HepG2 (cell line): ENCODE data around the gene RABEP1. TPM values are rescaled to one million over a fixed set of nuclear protein-coding genes. Genes with fewer than 3 reads are reported as not detected.

ENCODE experiments used
- ATAC-seq: fragments of 200-7000 bp; cut with Tn5 transposase; 3 replicates; pipeline ENCODE4 v1.9.1; 2020; ENCODE audit warnings: mild to moderate bottlenecking, moderate library complexity
- BruUV-seq: library from RNA; stranded (reverse); fragments of 400-500 nt; replicated peaks from 2 replicates; lab custom pipeline; 2021; lab: Mats Ljungman, UMichigan
- CTCF ChIA-PET: fragments of 300-600 bp; formaldehyde crosslinking; extraction: SDS; loops from one replicate; lab custom pipeline; 2021; ENCODE audit warnings: low total read pairs, inconsistent platforms, low intra/inter-chr PET ratio; lab: Yijun Ruan, JAX
- POLR2A ChIA-PET: fragments of 350-600 bp; sonication (Branson Sonifier 250); formaldehyde crosslinking; loops from one replicate; lab custom pipeline; 2020; ENCODE audit warnings: antibody characterized with exemption, inconsistent platforms; lab: Yijun Ruan, JAX
- DNase-seq: peaks from one replicate; pipeline ENCODE4 v3.0.0-alpha.2; 2015; ENCODE audit warnings: low spot score
- FAIRE-seq: peaks from 3 replicates; lab custom pipeline; 2011; peaks lifted over from hg19 to GRCh38; lab: Jason Lieb, UNC
- H2AFZ ChIP-seq: one replicate; pipeline ENCODE4 v1.6.1; 2011; ENCODE audit warnings: low read length, inconsistent platforms
- H3K27ac ChIP-seq: fragments of 300-600 bp; 3 replicates; pipeline ENCODE4 v1.8.0; 2011; ENCODE audit warnings: mixed run types, mild to moderate bottlenecking, mixed read lengths, low read length, inconsistent platforms; ENCODE audit not compliant: insufficient read depth; ENCODE audit errors: extremely low read length
- H3K27me3 ChIP-seq, 2 experiments: fragments of 200-600 bp in 1 of 2; 2 replicates in 1 of 2; 3 replicates in 1 of 2; pipeline versions ENCODE4 v1.6.0 to v1.8.0; 2011; ENCODE audit warnings: low read length in 2 of 2, mild to moderate bottlenecking in 2 of 2, moderate library complexity in 2 of 2, inconsistent platforms in 1 of 2; ENCODE audit not compliant: insufficient read depth in 2 of 2, control insufficient read depth in 1 of 2
- H3K36me3 ChIP-seq, 2 experiments: fragments of 200-600 bp in 1 of 2; replicated peaks in 1 of 2; 2 replicates in 1 of 2; 3 replicates in 1 of 2; pipeline versions ENCODE4 v1.5.1 to v1.8.0; 2011; ENCODE audit warnings: low read length in 2 of 2, inconsistent platforms in 1 of 2; ENCODE audit not compliant: insufficient read depth in 2 of 2, control insufficient read depth in 1 of 2
- H3K4me1 ChIP-seq: 2 replicates; pipeline ENCODE4 v1.5.1; 2012; ENCODE audit warnings: low read length, inconsistent platforms; ENCODE audit not compliant: insufficient read depth
- H3K4me2 ChIP-seq: 2 replicates; pipeline ENCODE4 v1.6.0; 2011; ENCODE audit warnings: low read depth, low read length, inconsistent platforms
- H3K4me3 ChIP-seq, 3 experiments: fragments of 200-600 bp in 1 of 3; sonication (generic), shearing (Covaris generic) in 1 of 3; replicated peaks in 1 of 3; 2 replicates each; pipeline ENCODE4 v1.5.1; 2011 to 2016; ENCODE audit warnings: low read length in 3 of 3, inconsistent platforms in 2 of 3, low read depth in 2 of 3, mild to moderate bottlenecking in 2 of 3, control low read depth in 1 of 3, mixed read lengths in 1 of 3; ENCODE audit not compliant: insufficient read depth in 1 of 3
- H3K79me2 ChIP-seq: one replicate; pipeline ENCODE4 v1.6.1; 2011; ENCODE audit warnings: low read length, inconsistent platforms; ENCODE audit not compliant: insufficient read depth
- H3K9ac ChIP-seq: 2 replicates; pipeline ENCODE4 v1.6.0; 2011; ENCODE audit warnings: mild to moderate bottlenecking, low read depth, low read length, inconsistent platforms; ENCODE audit not compliant: insufficient read depth
- H3K9me3 ChIP-seq: 2 replicates; pipeline ENCODE4 v1.5.1; 2012; ENCODE audit warnings: mild to moderate bottlenecking, low read length
- H4K20me1 ChIP-seq: 2 replicates; pipeline ENCODE4 v1.6.0; 2011; ENCODE audit warnings: inconsistent platforms, mild to moderate bottlenecking, low read length, moderate library complexity; ENCODE audit not compliant: insufficient read depth
- CCAR2 ChIP-seq: fragments of 200-400 bp; formaldehyde crosslinking; optimal IDR thresholded peaks from 2 replicates; pipeline ENCODE3; 2018; ENCODE audit warnings: low read depth, mild to moderate bottlenecking, low read length, moderate library complexity
- DMTF1 ChIP-seq: sonication (generic); formaldehyde crosslinking; IDR thresholded peaks from 2 replicates; pipeline ENCODE4 v1.4.0; 2020; ENCODE audit warnings: mild to moderate bottlenecking, missing genetic modification reagents
- HNF4A ChIP-seq: sonication (generic); formaldehyde crosslinking; IDR thresholded peaks from 2 replicates; pipeline ENCODE4 v1.4.0; 2020; ENCODE audit warnings: missing genetic modification reagents
- IKZF4 ChIP-seq: sonication (generic); formaldehyde crosslinking; IDR thresholded peaks from 2 replicates; pipeline ENCODE4 v1.5.1; 2020; ENCODE audit warnings: borderline replicate concordance, mild to moderate bottlenecking, low read depth, missing genetic modification reagents; ENCODE audit errors: not compliant biosample characterization
- LCORL ChIP-seq, 2 experiments: fragments of 450-650 bp in 1 of 2; sonication (generic) in 1 of 2; formaldehyde crosslinking in 1 of 2; IDR thresholded peaks; 2 replicates each; pipeline versions ENCODE4 v1.5.0 to v1.6.1; 2017 to 2020; ENCODE audit warnings: antibody characterized with exemption in 1 of 2, missing genetic modification reagents in 1 of 2
- MAFK ChIP-seq, 2 experiments: IDR thresholded peaks in 1 of 2; conservative IDR thresholded peaks in 1 of 2; 2 replicates each; pipeline ENCODE4 v1.6.1; 2011; ENCODE audit warnings: improper control_type of control experiment in 2 of 2, low read length in 2 of 2
- NCOR1 ChIP-seq: fragments of 200-600 bp; sonication (generic); IDR thresholded peaks from 2 replicates; pipeline ENCODE4 v1.7.0; 2017; ENCODE audit warnings: antibody characterized with exemption, low read length, borderline replicate concordance
- NFKB2 ChIP-seq: sonication (generic); formaldehyde crosslinking; IDR thresholded peaks from 2 replicates; pipeline ENCODE4 v1.4.0; 2020; ENCODE audit warnings: missing genetic modification reagents, borderline replicate concordance
- NFYB ChIP-seq: sonication (generic); formaldehyde crosslinking; IDR thresholded peaks from 2 replicates; pipeline ENCODE4 v1.4.0; 2020; ENCODE audit warnings: missing genetic modification reagents
- PATZ1 ChIP-seq: sonication (generic); formaldehyde crosslinking; IDR thresholded peaks from 2 replicates; pipeline ENCODE4 v1.4.0; 2020; ENCODE audit warnings: missing genetic modification reagents
- RFX3 ChIP-seq: IDR thresholded peaks from 2 replicates; pipeline ENCODE4 v1.6.1; 2016; ENCODE audit warnings: missing biosample characterization, missing genetic modification reagents
- WGBS: methylation state at CpG from one replicate; pipeline ENCODE4 v1.1.6; 2017; ENCODE audit warnings: low lambda C conversion rate; 5-methylcytosine and 5-hydroxymethylcytosine counted together
- in situ Hi-C: cut with HindIII; loops from 2 replicates; pipeline ENCODE4 v1.10.0; 2017; ENCODE audit warnings: low pct_unique_long_range_greater_than_20kb; ENCODE audit not compliant: extremely low pct_ligation_motif_present
- intact Hi-C: fragments of 100-400 bp; cut with micrococcal nuclease; formaldehyde crosslinking; loops from one replicate; pipeline ENCODE4 v1.10.0; 2022; ENCODE audit not compliant: unreplicated experiment
- polyA plus RNA-seq, 8 experiments: library from polyadenylated mRNA; depleted of rRNA in 3 of 8; stranded (reverse) in 7 of 8; unstranded in 1 of 8; fragments of >200 nt; fragmentation: Illumina TruSeq in 4 of 8; extraction: Trizol in 4 of 8; gene quantifications; 2 replicates each; pipeline versions ENCODE4 v1.2.1 to v1.2.3, GENCODE V29; 2011 to 2016; ENCODE audit warnings: low read depth in 4 of 8, missing spikeins in 1 of 8, mixed read lengths in 1 of 8; ENCODE audit not compliant: insufficient read depth in 1 of 8
- total RNA-seq, 5 experiments: library from RNA; depleted of rRNA; stranded (reverse); fragments of >200 nt; fragmentation: Illumina TruSeq; extraction: Trizol; gene quantifications; 2 replicates each; pipeline ENCODE4 v1.2.3, GENCODE V29; 2016; ENCODE audit warnings: low read depth in 1 of 5

RABEP1 gene
- total and polyA plus RNA-seq, 2 of the 13 experiments (the other 11 are each of a cell fraction or from before 2014, with no cell fraction given): 13.7 to 41.5 TPM

DNA sequence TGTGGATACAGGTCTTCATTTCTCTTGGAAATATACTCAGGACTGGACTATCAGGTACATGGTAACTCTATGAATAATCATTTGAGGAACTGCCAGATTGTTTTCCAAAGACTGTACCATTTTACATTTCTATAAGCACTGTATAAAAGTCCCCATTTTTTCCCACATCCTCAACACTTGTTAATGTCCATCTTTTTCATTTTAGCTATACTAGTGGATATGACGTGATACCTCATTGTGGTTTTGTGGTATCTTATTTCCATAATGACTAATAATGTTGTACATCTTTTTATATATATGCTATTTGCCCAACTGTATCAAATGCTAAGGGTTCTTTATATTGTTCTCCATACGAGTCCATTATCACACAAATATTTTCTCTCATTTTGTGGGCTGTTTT is 114.5 kb downstream of the RABEP1 start:
- over 99% methylated on average over 2 of the region's 2 CpGs for WGBS
- Histone ChIP-seq H3K4me1 (no peaks in the 10 kb centered on the region), H3K27me3 (no peaks in the 10 kb centered on the region), H3K79me2 (no peaks in the 10 kb centered on the region), H3K4me3 (no peak overlapping the region), H3K9ac (no peak overlapping the region), H3K4me2 (no peak overlapping the region), H2AFZ (no peak overlapping the region), H3K27ac (no peak overlapping the region), H3K36me3 (peaks cover 19 to 62% of the 10 kb centered on the region in 2 experiments), H3K9me3 (no peaks in the 10 kb centered on the region), H4K20me1 (no peaks in the 10 kb centered on the region)
- ChIA-PET POLR2A (no interaction called here), CTCF (no interaction called here)
- BruUV-seq: no TSS peak
- no peak for ATAC-seq
- in situ Hi-C loops (no loop called here), intact Hi-C loops (no loop called here)
- no peak for FAIRE-seq
- DNase-seq: no peak
- TF ChIP-seq NFKB2 (CRISPR knock-in tag): no peak
- TF ChIP-seq LCORL (IDR thresholded peaks at IDR 0.05): no peak
- no peak for TF ChIP-seq LCORL (CRISPR knock-in tag; IDR thresholded peaks at IDR 0.05)
- TF ChIP-seq DMTF1 (CRISPR knock-in tag): no peak
- no peak for TF ChIP-seq NFYB (CRISPR knock-in tag)
- TF ChIP-seq IKZF4 (CRISPR knock-in tag): no peak
- TF ChIP-seq HNF4A (CRISPR knock-in tag): no peak
- no peak for TF ChIP-seq MAFK (conservative IDR thresholded peaks at IDR 0.05 in 1 of 2, IDR thresholded peaks at IDR 0.05 in 1 of 2; ENCODE audit: low read length in 2 of 2)
- TF ChIP-seq NCOR1: no peak
- no peak for TF ChIP-seq PATZ1 (CRISPR knock-in tag)
- TF ChIP-seq CCAR2: no peak
- no peak for TF ChIP-seq RFX3
